CD4-positive, alpha-beta memory T cell (primary cell): Measurements from ENCODE around the gene KLRF1. TPM values are rescaled to one million over a fixed set of nuclear protein-coding genes. Genes with fewer than 3 reads are reported as not detected.
"Not testable (repeated sequence)": the region's sequence is repeated elsewhere in the genome, so short reads cannot be mapped to it uniquely, and the experiment has no call there.

Experiments
- CTCF ChIA-PET: fragments of 350-600 bp; sonication (Branson Sonifier 250); formaldehyde crosslinking; loops from one replicate; lab custom pipeline; 2021; ENCODE audit warnings: inconsistent platforms; ENCODE audit not compliant: partially characterized antibody; lab: Charles Lee
- POLR2A ChIA-PET: fragments of 350-600 bp; sonication (Branson Sonifier 250); formaldehyde crosslinking; loops from one replicate; lab custom pipeline; 2021; ENCODE audit not compliant: partially characterized antibody; lab: Charles Lee
- DNase-seq, 5 donors: peaks; one replicate each; pipeline versions ENCODE4 v3.0.0 to v3.0.0-alpha.2; 2020 to 2022; ENCODE audit warnings: mixed read lengths in 1 of 5
- H3K27ac ChIP-seq: one replicate; pipeline ENCODE4 v1.7.0; 2013; ENCODE audit warnings: low read depth, low read length
- H3K27me3 ChIP-seq: 2 replicates; pipeline ENCODE4 v1.7.0; 2013; ENCODE audit warnings: mild to moderate bottlenecking, low read length, moderate library complexity; ENCODE audit not compliant: insufficient read depth
- H3K36me3 ChIP-seq: 2 replicates; pipeline ENCODE4 v1.7.0; 2013; ENCODE audit warnings: mild to moderate bottlenecking, low read length, moderate library complexity; ENCODE audit not compliant: insufficient read depth
- H3K4me1 ChIP-seq: 2 replicates; pipeline ENCODE4 v1.7.0; 2013; ENCODE audit warnings: mild to moderate bottlenecking, low read length, moderate library complexity; ENCODE audit not compliant: insufficient read depth
- H3K4me3 ChIP-seq, 2 donors: one replicate each; pipeline ENCODE4 v1.7.0; 2013; ENCODE audit warnings: low read length in 2 of 2, mild to moderate bottlenecking in 1 of 2
- H3K9me3 ChIP-seq, 2 donors: one replicate each; pipeline ENCODE4 v1.7.0; 2013; ENCODE audit warnings: low read length in 2 of 2, control low read depth in 1 of 2; ENCODE audit not compliant: control insufficient read depth in 1 of 2
- H3K27ac Mint-ChIP-seq, 7 donors: one replicate each; pipeline ENCODE4 v1.8.0; 2020 to 2021; ENCODE audit warnings: mixed read lengths in 7 of 7, mild to moderate bottlenecking in 6 of 7, inconsistent platforms in 3 of 7, moderate library complexity in 3 of 7
- H3K27me3 Mint-ChIP-seq, 2 donors: one replicate each; pipeline ENCODE4 v1.8.0; 2020 to 2021; ENCODE audit warnings: mixed read lengths in 2 of 2
- H3K36me3 Mint-ChIP-seq, 2 donors: one replicate each; pipeline ENCODE4 v1.8.0; 2020 to 2021; ENCODE audit warnings: mixed read lengths in 2 of 2, inconsistent platforms in 1 of 2, mild to moderate bottlenecking in 1 of 2
- H3K4me1 Mint-ChIP-seq, 4 donors: one replicate each; pipeline ENCODE4 v1.8.0; 2020 to 2021; ENCODE audit warnings: mixed read lengths in 4 of 4, mild to moderate bottlenecking in 1 of 4
- H3K4me3 Mint-ChIP-seq, 8 donors: one replicate each; pipeline ENCODE4 v1.8.0; 2020 to 2021; ENCODE audit warnings: mixed read lengths in 8 of 8, mild to moderate bottlenecking in 7 of 8, moderate library complexity in 6 of 8, inconsistent platforms in 3 of 8
- H3K9me3 Mint-ChIP-seq, 8 donors: one replicate each; pipeline ENCODE4 v1.8.0; 2020 to 2021; ENCODE audit warnings: mixed read lengths in 8 of 8, mild to moderate bottlenecking in 5 of 8, inconsistent platforms in 3 of 8, moderate library complexity in 1 of 8
- intact Hi-C: fragments of 100-400 bp; cut with micrococcal nuclease; formaldehyde crosslinking; loops from one replicate; pipeline ENCODE4 v1.15.1; 2023
- polyA plus RNA-seq, 2 donors: library from polyadenylated mRNA; unstranded; fragments of 300-500 nt; fragmentation: Illumina TruSeq; gene quantifications; one replicate each; pipeline ENCODE4 v1.2.3, GENCODE V29; 2021
- total RNA-seq, 2 experiments: library from RNA; stranded (reverse); gene quantifications; one replicate each; pipeline ENCODE4 v1.2.3, GENCODE V29; 2021

Gene KLRF1
- total and polyA plus RNA-seq, 4 experiments from 2014 or later: 0.28 to 1.1 (median 0.40) TPM

DNA sequence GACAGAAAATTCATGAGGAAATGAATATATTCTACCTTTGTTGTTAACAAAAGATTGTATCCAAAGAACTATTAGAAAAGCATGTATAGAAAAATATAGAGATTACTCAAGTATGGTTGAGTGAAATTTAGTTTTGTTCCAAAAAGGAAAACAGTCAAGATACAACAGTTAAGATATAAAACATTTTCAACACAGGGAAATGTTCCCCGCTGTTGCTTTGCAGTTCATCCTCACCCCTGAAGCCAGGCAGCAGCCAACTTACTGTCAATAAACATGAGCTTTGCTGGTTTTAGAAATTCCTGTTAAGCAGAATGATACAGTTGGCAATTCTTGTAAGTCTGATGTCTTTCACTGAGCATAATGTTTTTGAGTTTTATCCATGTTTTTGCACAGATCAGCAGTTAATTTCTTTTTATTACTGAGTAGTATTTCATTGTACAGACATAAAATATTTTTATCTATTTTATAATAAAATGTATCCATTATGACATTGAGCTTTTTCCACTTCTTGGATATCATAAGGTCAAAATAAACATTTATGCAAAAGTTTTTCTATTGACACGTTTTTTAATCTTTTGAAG is 43.1 kb downstream of the KLRF1 start:
- H3K4me1 ChIP-seq: peaks cover 10% of the 10 kb centered on the region
- ChIA-PET POLR2A (interaction anchor here (0.7 to 5.0 kb wide), 5 partner anchors 10 to 222 kb away, joined by 3 to 42 read pairs (median 9); partner anchors contain the start of gene CD69), CTCF (interaction anchor here (1.8 kb wide), 1 partner anchor 36 kb away, joined by 4 read pairs; no protein-coding TSS in a partner anchor)
- peak in 2 of 5 donors; percentile 7 to 38 for DNase-seq
- peak overlapping the region; percentile 55 to 67 for H3K4me3 ChIP-seq
- H3K36me3 Mint-ChIP-seq: peaks cover 3 to 29% of the 10 kb centered on the region in 2 donors
- peak overlapping the region; percentile 94 to 100 (median 96) for H3K27ac Mint-ChIP-seq
- H3K27me3 Mint-ChIP-seq: no peaks in the 10 kb centered on the region
- peak overlapping the region; percentile 83 for H3K27ac ChIP-seq
- H3K27me3 ChIP-seq: no peaks in the 10 kb centered on the region
- H3K4me3 Mint-ChIP-seq: peak overlapping the region; percentile 89 to 96 (median 92)
- peaks cover 4 to 27% (median 15%) of the 10 kb centered on the region in 4 donors for H3K4me1 Mint-ChIP-seq
- intact Hi-C loops: no loop called here
- no peaks in the 10 kb centered on the region for H3K9me3 ChIP-seq
- H3K36me3 ChIP-seq: no peaks in the 10 kb centered on the region
- H3K9me3 Mint-ChIP-seq: peaks cover 0 to 2% (median 0%) of the 10 kb centered on the region in 8 donors

DNA sequence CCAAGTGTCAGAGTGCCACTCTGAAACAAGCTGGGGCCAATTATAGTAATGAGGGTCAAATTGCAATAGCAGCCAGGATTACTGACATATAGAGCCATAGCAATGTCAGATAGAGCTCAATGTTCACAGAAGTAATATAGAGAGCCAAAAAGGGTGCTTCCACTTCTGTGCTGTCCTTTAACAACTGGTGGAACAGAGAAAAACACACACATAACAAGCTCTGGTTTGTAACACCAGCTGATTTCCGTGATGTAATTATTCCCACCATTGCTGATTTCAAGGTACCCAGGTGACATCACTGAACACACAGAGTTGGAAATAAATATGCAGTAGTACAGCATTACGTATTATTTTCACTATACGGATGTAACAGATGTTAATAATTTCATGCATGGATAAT is 44.9 kb downstream of the KLRF1 start:
- ChIA-PET CTCF (interaction anchor here (0.7 to 2.7 kb wide), 6 partner anchors 11 to 129 kb away, joined by 3 to 8 read pairs (median 4); no protein-coding TSS in a partner anchor), POLR2A (interaction anchor here (0.8 to 2.1 kb wide), 7 partner anchors 11 to 224 kb away, joined by 3 to 10 read pairs (median 3); partner anchors contain the start of gene CD69)
- peaks cover 2 to 21% (median 14%) of the 10 kb centered on the region in 4 donors for H3K4me1 Mint-ChIP-seq
- intact Hi-C loops: no loop called here
- Histone ChIP-seq H3K27ac (no peak overlapping the region), H3K4me3 (no peak overlapping the region), H3K27me3 (no peaks in the 10 kb centered on the region), H3K4me1 (peaks cover 10% of the 10 kb centered on the region), H3K36me3 (no peaks in the 10 kb centered on the region), H3K9me3 (no peaks in the 10 kb centered on the region)
- DNase-seq: no peak
- peaks cover 0 to 16% of the 10 kb centered on the region in 2 donors for H3K36me3 Mint-ChIP-seq
- peak overlapping the region in 4 of 7 donors; percentile 42 to 94 (median 52) for H3K27ac Mint-ChIP-seq
- H3K9me3 Mint-ChIP-seq: peaks cover 0 to 3% (median 0%) of the 10 kb centered on the region in 8 donors
- no peak overlapping the region for H3K4me3 Mint-ChIP-seq
- H3K27me3 Mint-ChIP-seq: no peaks in the 10 kb centered on the region

DNA sequence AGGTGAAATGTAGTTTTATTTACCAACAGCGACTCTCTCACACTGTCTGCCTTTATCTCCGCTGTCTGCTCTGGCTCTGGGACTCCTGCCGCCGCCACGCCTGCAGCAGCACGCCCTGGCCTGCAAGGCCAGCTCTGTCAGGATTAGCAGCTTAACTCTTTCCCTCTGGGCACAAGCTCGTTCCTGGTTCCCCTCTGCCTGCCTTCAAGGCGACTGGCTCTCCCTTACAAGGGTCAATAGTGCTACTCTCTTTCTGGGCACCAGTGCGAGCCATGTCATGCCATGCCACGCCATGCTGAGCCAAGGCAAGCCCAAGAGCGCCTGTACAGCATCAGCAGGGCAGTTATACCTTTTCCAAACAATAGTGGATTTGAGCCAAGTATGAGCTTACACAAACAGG is 45.5 kb downstream of the KLRF1 start:
- H3K4me1 ChIP-seq: peaks cover 10% of the 10 kb centered on the region
- peaks cover 0 to 13% of the 10 kb centered on the region in 2 donors for H3K36me3 Mint-ChIP-seq
- H3K4me3 Mint-ChIP-seq: no peak overlapping the region
- peaks cover 0 to 3% (median 0%) of the 10 kb centered on the region in 8 donors for H3K9me3 Mint-ChIP-seq
- ChIA-PET POLR2A (interaction anchor here (0.8 to 1.4 kb wide), 3 partner anchors 34 to 225 kb away, joined by 3 read pairs; no protein-coding TSS in a partner anchor), CTCF (interaction anchor here (0.7 to 2.7 kb wide), 4 partner anchors 22 to 130 kb away, joined by 3 to 8 read pairs (median 4); no protein-coding TSS in a partner anchor)
- intact Hi-C loops: no loop called here
- no peak for DNase-seq
- peak overlapping the region in 1 of 7 donors; percentile 57 for H3K27ac Mint-ChIP-seq
- no peaks in the 10 kb centered on the region for H3K9me3 ChIP-seq
- no peaks in the 10 kb centered on the region for H3K27me3 ChIP-seq
- H3K27me3 Mint-ChIP-seq: no peaks in the 10 kb centered on the region
- peaks cover 2 to 21% (median 15%) of the 10 kb centered on the region in 4 donors for H3K4me1 Mint-ChIP-seq
- H3K36me3 ChIP-seq: no peaks in the 10 kb centered on the region
- no peak overlapping the region for H3K4me3 ChIP-seq
- no peak overlapping the region for H3K27ac ChIP-seq

DNA sequence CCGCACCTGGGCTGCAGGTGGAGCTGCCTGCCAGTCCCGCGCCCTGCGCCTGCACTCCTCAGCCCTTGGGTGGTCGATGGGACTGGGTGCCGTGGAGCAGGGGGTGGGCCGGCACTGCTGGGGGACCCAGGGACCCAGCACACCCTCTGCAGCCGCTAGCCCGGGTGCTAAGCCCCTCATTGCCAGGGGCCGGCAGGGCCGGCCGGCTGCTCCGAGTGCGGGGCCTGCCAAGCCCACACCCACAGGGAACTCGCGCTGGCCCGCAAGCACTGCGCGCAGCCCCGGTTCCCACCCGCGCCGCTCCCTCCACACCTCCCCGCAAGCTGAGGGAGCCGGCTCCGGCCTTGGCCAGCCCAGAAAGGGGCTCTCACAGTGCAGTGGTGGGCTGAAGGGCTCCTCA is 48.8 kb downstream of the KLRF1 start:
- DNase-seq, H3K4me3 ChIP-seq, H3K4me1 Mint-ChIP-seq, H3K36me3 Mint-ChIP-seq, H3K4me3 Mint-ChIP-seq, H3K27ac Mint-ChIP-seq, H3K9me3 ChIP-seq, intact Hi-C loops, POLR2A ChIA-PET, H3K27me3 Mint-ChIP-seq, H3K27ac ChIP-seq, H3K36me3 ChIP-seq, H3K4me1 ChIP-seq, H3K27me3 ChIP-seq, H3K9me3 Mint-ChIP-seq: not testable (repeated sequence)
- CTCF ChIA-PET: interaction anchor here (1.7 kb wide), 1 partner anchor 7 kb away, joined by 4 read pairs; the partner anchor contains the start of gene CLEC2B

DNA sequence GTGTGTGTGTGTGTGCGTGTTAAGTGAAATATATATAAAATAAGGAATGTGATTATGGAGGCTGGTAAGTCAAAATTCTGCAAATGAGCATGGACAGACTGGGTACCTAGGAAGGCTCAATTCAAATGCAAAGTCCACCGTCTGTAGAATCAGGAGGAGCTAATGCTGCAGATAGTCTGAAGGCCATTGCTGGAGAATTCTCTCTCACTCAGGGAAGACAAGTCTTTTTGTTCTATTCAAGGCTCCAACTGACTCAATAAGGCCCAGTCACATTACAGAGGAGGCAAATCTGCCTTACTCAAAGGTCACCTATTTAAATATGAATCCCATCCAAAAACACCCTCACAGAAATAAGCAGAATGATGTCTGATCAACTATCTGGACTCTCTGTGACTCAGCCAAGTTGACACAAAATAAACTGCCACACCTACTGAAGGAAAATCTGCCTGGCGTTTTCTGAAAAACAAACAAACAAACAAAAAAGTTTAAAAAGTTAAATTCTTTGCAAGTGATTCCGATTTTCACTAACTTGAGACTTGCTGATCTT is 53.3 kb downstream of the KLRF1 start:
- POLR2A ChIA-PET: no interaction called here

DNA sequence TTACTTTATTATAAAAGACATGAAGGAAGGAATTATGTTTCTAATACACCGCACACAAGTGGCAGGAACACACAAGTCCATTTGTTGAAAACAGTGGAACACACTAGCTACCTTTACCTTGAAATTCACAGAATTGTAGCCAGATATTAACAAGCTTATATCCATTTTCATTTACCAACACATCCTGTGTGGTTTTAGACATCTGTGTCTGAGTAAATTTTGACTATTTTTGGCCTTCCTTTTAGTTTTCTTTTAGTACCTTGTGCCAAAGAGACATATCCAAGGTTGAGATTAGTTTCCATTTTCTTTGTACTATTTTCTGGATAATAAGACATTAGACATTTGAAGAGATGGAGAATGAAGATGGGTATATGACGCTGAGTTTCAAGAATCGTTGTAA is 54.0 kb downstream of the KLRF1 start, which contains the start of gene KLRF2:
Gene KLRF2 (plus strand): TSS at position 244 of the 400 bp plus-strand sequence. CDS start 107 bp downstream, at position 351.
- H3K27me3 Mint-ChIP-seq: peaks cover 0 to 1% of the 10 kb centered on the region in 2 donors
- H3K27ac Mint-ChIP-seq: no peak within 1 kb of the TSS
- H3K4me1 Mint-ChIP-seq: peaks cover 0 to 5% (median 3%) of the 10 kb centered on the region in 4 donors

More for the DNA sequence above, 53.3 kb downstream of the KLRF1 start:
- no peaks in the 10 kb centered on the region for H3K4me1 ChIP-seq
- H3K36me3 Mint-ChIP-seq: no peaks in the 10 kb centered on the region
- no peaks in the 10 kb centered on the region for H3K9me3 ChIP-seq
- H3K27ac Mint-ChIP-seq: no peak overlapping the region
- intact Hi-C loops: no loop called here
- CTCF ChIA-PET: interaction anchor here (0.8 kb wide), 1 partner anchor 42 kb away, joined by 3 read pairs; no protein-coding TSS in a partner anchor
- H3K4me1 Mint-ChIP-seq: peaks cover 0 to 5% (median 3%) of the 10 kb centered on the region in 4 donors
- peaks cover 0 to 1% of the 10 kb centered on the region in 2 donors for H3K27me3 Mint-ChIP-seq
- DNase-seq: no peak
- no peak overlapping the region for H3K4me3 ChIP-seq
- no peak overlapping the region for H3K27ac ChIP-seq
- H3K36me3 ChIP-seq: no peaks in the 10 kb centered on the region
- no peaks in the 10 kb centered on the region for H3K9me3 Mint-ChIP-seq
- H3K27me3 ChIP-seq: no peaks in the 10 kb centered on the region
- no peak overlapping the region for H3K4me3 Mint-ChIP-seq

DNA sequence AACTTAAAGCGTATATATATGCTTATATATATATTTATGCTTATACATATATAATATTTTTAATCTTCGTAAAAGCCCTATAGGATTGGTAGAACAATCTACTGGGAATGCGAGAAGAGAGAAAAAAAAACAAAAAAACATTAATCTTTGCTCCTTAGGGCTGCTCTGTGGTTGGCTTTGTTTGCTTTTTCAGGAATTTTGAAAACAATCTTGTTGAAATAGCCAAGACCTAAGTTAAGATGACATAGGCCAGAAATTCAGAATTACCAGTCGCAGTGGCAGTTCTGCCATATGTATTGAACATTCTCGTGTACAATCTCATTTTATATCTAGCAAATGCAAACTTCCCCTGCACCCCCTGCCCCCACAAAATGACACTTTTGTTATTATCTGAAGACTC is 54.7 kb downstream of the KLRF1 start:
- intact Hi-C loops: no loop called here
- no peaks in the 10 kb centered on the region for H3K9me3 ChIP-seq
- no peak overlapping the region for H3K27ac ChIP-seq
- H3K4me1 ChIP-seq: no peaks in the 10 kb centered on the region
- Mint-ChIP-seq H3K9me3 (no peaks in the 10 kb centered on the region), H3K27ac (no peak overlapping the region), H3K4me3 (no peak overlapping the region), H3K36me3 (no peaks in the 10 kb centered on the region), H3K27me3 (peaks cover 0 to 1% of the 10 kb centered on the region in 2 donors), H3K4me1 (peaks cover 0 to 5% (median 3%) of the 10 kb centered on the region in 4 donors)
- H3K36me3 ChIP-seq: no peaks in the 10 kb centered on the region
- DNase-seq: no peak
- no peak overlapping the region for H3K4me3 ChIP-seq
- no peaks in the 10 kb centered on the region for H3K27me3 ChIP-seq
- ChIA-PET POLR2A (no interaction called here), CTCF (no interaction called here)

More for the DNA sequence above, 54.0 kb downstream of the KLRF1 start, which contains the start of gene KLRF2:
- Mint-ChIP-seq H3K36me3 (no peaks in the 10 kb centered on the region), H3K9me3 (no peaks in the 10 kb centered on the region), H3K4me3 (no peak within 1 kb of the TSS)
- Histone ChIP-seq H3K27ac (no peak within 1 kb of the TSS), H3K9me3 (no peaks in the 10 kb centered on the region), H3K4me3 (no peak within 1 kb of the TSS), H3K27me3 (no peaks in the 10 kb centered on the region), H3K36me3 (no peaks in the 10 kb centered on the region), H3K4me1 (no peaks in the 10 kb centered on the region)
- POLR2A ChIA-PET: no interaction called here
- CTCF ChIA-PET: interaction anchor here (0.8 kb wide), 1 partner anchor 41 kb away, joined by 3 read pairs; no protein-coding TSS in a partner anchor
- no peak for DNase-seq
- intact Hi-C loops: no loop called here
